ENCODE measurements around the gene HOATZ.

HOATZ gene

GRCh38 chr11:111574373-111575225, 60.0 kb downstream of the HOATZ start:
- no peak for DNase-seq (ENCODE audit: extremely low read depth in 1 of 2, low read depth in 1 of 2)

GRCh38 chr11:111575740-111576139, 61.2 kb downstream of the HOATZ start:
- DNase-seq (ENCODE audit: extremely low read depth in 1 of 2, low read depth in 1 of 2): no peak

- DNase-seq (ENCODE audit: extremely low read depth in 1 of 2, low read depth in 1 of 2): no peak
Measured at GRCh38 chr11:111577821-111578220, 63.2 kb downstream of the HOATZ start.

GRCh38 chr11:111581341-111581740, 66.8 kb downstream of the HOATZ start:
- DNase-seq (ENCODE audit: extremely low read depth in 1 of 2, low read depth in 1 of 2): no peak

GRCh38 chr11:111582163-111582562, 67.6 kb downstream of the HOATZ start:
- DNase-seq (ENCODE audit: extremely low read depth in 1 of 2, low read depth in 1 of 2): no peak

- no peak for DNase-seq (ENCODE audit: extremely low read depth in 1 of 2, low read depth in 1 of 2)
Measured at GRCh38 chr11:111582881-111583280, 68.3 kb downstream of the HOATZ start.

- no peak for DNase-seq (ENCODE audit: extremely low read depth in 1 of 2, low read depth in 1 of 2)
Measured at GRCh38 chr11:111585371-111585770, 70.8 kb downstream of the HOATZ start.

- DNase-seq (ENCODE audit: extremely low read depth in 1 of 2, low read depth in 1 of 2): no peak
Measured at GRCh38 chr11:111586388-111586831, 71.8 kb downstream of the HOATZ start.
